HG03135 (cell line): Measurements from ENCODE around the gene FN3KRP.
"Not testable (repeated sequence)": the region's sequence is repeated elsewhere in the genome, so short reads cannot be mapped to it uniquely, and the experiment has no call there.

Source experiments
- ATAC-seq: cut with Tn5 transposase; IDR thresholded peaks from one replicate; pipeline ENCODE4 v1.9.1; 2021; ENCODE audit warnings: mild to moderate bottlenecking, moderate library complexity; ENCODE audit not compliant: unreplicated experiment

Gene FN3KRP

GRCh38 chr17:82740906-82741759, 24.6 kb downstream of the FN3KRP start:
- ATAC-seq, result no peak

- no peak for ATAC-seq
Measured at GRCh38 chr17:82743344-82744219, 27.1 kb downstream of the FN3KRP start.

- not testable (repeated sequence) for ATAC-seq
Measured at GRCh38 chr17:82744736-82745135, 28.2 kb downstream of the FN3KRP start.

GRCh38 chr17:82745524-82745923, 29.0 kb downstream of the FN3KRP start:
- ATAC-seq, result no peak

GRCh38 chr17:82748756-82749155, 32.2 kb downstream of the FN3KRP start:
- ATAC-seq, result no peak

GRCh38 chr17:82750241-82750908, 33.9 kb downstream of the FN3KRP start:
- ATAC-seq, result no peak

GRCh38 chr17:82751171-82751570, 34.7 kb downstream of the FN3KRP start:
- peak; percentile 35 for ATAC-seq

GRCh38 chr17:82751571-82752370, 35.3 kb downstream of the FN3KRP start, which contains the start of gene TBCD:
TBCD (plus strand) TSS chr17:82752065; CDS start chr17:82752194, 129 bp downstream.
- peak; percentile 75 for ATAC-seq

- ATAC-seq, result peak; percentile 19
Measured at GRCh38 chr17:82752371-82753200, 36.1 kb downstream of the FN3KRP start.

GRCh38 chr17:82753201-82753464, 36.6 kb downstream of the FN3KRP start:
- no peak for ATAC-seq

GRCh38 chr17:82754297-82755208, 38.0 kb downstream of the FN3KRP start:
- ATAC-seq, result no peak

- ATAC-seq, result no peak
Measured at GRCh38 chr17:82756166-82756565, 39.7 kb downstream of the FN3KRP start.

GRCh38 chr17:82765371-82765770, 48.9 kb downstream of the FN3KRP start:
- ATAC-seq, result no peak

GRCh38 chr17:82767041-82767754, 50.7 kb downstream of the FN3KRP start:
- ATAC-seq, result no peak

GRCh38 chr17:82769041-82769440, 52.5 kb downstream of the FN3KRP start:
- no peak for ATAC-seq

GRCh38 chr17:82772026-82772425, 55.5 kb downstream of the FN3KRP start:
- no peak for ATAC-seq

GRCh38 chr17:82774456-82774855, 58.0 kb downstream of the FN3KRP start:
- not testable (repeated sequence) for ATAC-seq
